IMR-90 (cell line): Measurements from ENCODE around the gene EP300. TPM values are rescaled to one million over a fixed set of nuclear protein-coding genes. Genes with fewer than 3 reads are reported as not detected.

Experiments
- ATAC-seq: fragments of 200-7000 bp; cut with Tn5 transposase; 2 replicates; pipeline ENCODE4 v1.9.1; 2020; ENCODE audit warnings: low read depth, mild to moderate bottlenecking, moderate library complexity
- BruUV-seq: library from RNA; stranded (reverse); fragments of 400-500 nt; replicated peaks from 2 replicates; lab custom pipeline; 2021; lab: Mats Ljungman, UMichigan
- CTCF ChIA-PET: fragments of 300-600 bp; formaldehyde crosslinking; extraction: SDS; loops from one replicate; lab custom pipeline; 2021; ENCODE audit warnings: antibody characterized with exemption; lab: Yijun Ruan, JAX
- POLR2A ChIA-PET: fragments of 300-600 bp; sonication (Branson Sonifier 250); formaldehyde crosslinking; loops from one replicate; lab custom pipeline; 2022; ENCODE audit warnings: antibody characterized with exemption; ENCODE audit not compliant: unreplicated experiment; lab: Charles Lee
- DNase-seq: peaks from one replicate; pipeline ENCODE4 v3.0.0; 2013
- H2AFZ ChIP-seq: replicated peaks from 2 replicates; pipeline ENCODE3; 2013; ENCODE audit warnings: low read length, mild to moderate bottlenecking; ENCODE audit not compliant: poor library complexity
- H2AK5ac ChIP-seq: 2 replicates; pipeline ENCODE4 v1.6.1; 2013; ENCODE audit warnings: low read depth, low read length, inconsistent platforms
- H2AK9ac ChIP-seq: replicated peaks from 2 replicates; pipeline ENCODE3; 2013; ENCODE audit warnings: mild to moderate bottlenecking, low read depth, low read length, moderate library complexity; ENCODE audit not compliant: poor library complexity
- H2BK120ac ChIP-seq: 2 replicates; pipeline ENCODE4 v1.6.1; 2013; ENCODE audit warnings: low read depth, low read length, inconsistent platforms
- H2BK15ac ChIP-seq: 3 replicates; pipeline ENCODE4 v1.6.1; 2013; ENCODE audit warnings: low read depth, low read length, inconsistent platforms
- H2BK20ac ChIP-seq: 2 replicates; pipeline ENCODE4 v1.6.1; 2013; ENCODE audit warnings: low read depth, mild to moderate bottlenecking, inconsistent platforms, low read length, moderate library complexity
- H2BK5ac ChIP-seq: 2 replicates; pipeline ENCODE4 v1.6.1; 2013; ENCODE audit warnings: mild to moderate bottlenecking, low read depth, low read length, inconsistent platforms; ENCODE audit not compliant: poor library complexity, severe bottlenecking
- H3K14ac ChIP-seq: replicated peaks from 2 replicates; pipeline ENCODE4 v1.6.1; 2013; ENCODE audit warnings: low read depth, low read length, inconsistent platforms
- H3K18ac ChIP-seq: 2 replicates; pipeline ENCODE4 v1.6.1; 2013; ENCODE audit warnings: low read depth, low read length, control low read depth
- H3K23ac ChIP-seq: 2 replicates; pipeline ENCODE4 v1.6.1; 2013; ENCODE audit warnings: low read depth, low read length, inconsistent platforms
- H3K27ac ChIP-seq: 2 replicates; pipeline ENCODE4 v1.5.1; 2013; ENCODE audit warnings: mild to moderate bottlenecking, control low read depth, low read length; ENCODE audit not compliant: insufficient read depth
- H3K27me3 ChIP-seq: 2 replicates; pipeline ENCODE4 v1.6.1; 2013; ENCODE audit warnings: low read length; ENCODE audit not compliant: control insufficient read depth, insufficient read depth
- H3K36me3 ChIP-seq: 2 replicates; pipeline ENCODE4 v1.6.1; 2013; ENCODE audit warnings: low read length, mixed read lengths; ENCODE audit not compliant: control insufficient read depth, insufficient read depth
- H3K4ac ChIP-seq: 2 replicates; pipeline ENCODE4 v1.6.1; 2013; ENCODE audit warnings: low read depth, low read length, inconsistent platforms
- H3K4me1 ChIP-seq: 2 replicates; pipeline ENCODE4 v1.6.1; 2013; ENCODE audit warnings: low read length, mixed read lengths; ENCODE audit not compliant: control insufficient read depth, insufficient read depth
- H3K4me2 ChIP-seq: 2 replicates; pipeline ENCODE4 v1.6.1; 2013; ENCODE audit warnings: low read depth, mild to moderate bottlenecking, control low read depth, low read length, moderate library complexity
- H3K4me3 ChIP-seq: 2 replicates; pipeline ENCODE4 v1.5.1; 2013; ENCODE audit warnings: low read depth, mild to moderate bottlenecking, control low read depth, low read length, moderate library complexity; ENCODE audit not compliant: insufficient read depth
- H3K56ac ChIP-seq: 2 replicates; pipeline ENCODE4 v1.6.1; 2013; ENCODE audit warnings: low read length, inconsistent platforms; ENCODE audit not compliant: insufficient read depth; ENCODE audit errors: extremely low read depth
- H3K79me1 ChIP-seq, 2 experiments: 2 replicates each; pipeline ENCODE4 v1.6.1; 2013; ENCODE audit warnings: low read length in 2 of 2, inconsistent platforms in 1 of 2, low read depth in 1 of 2
- H3K9ac ChIP-seq: 2 replicates; pipeline ENCODE4 v1.6.1; 2013; ENCODE audit warnings: low read depth, low read length, control low read depth
- H3K9me1 ChIP-seq: 2 replicates; pipeline ENCODE4 v1.6.1; 2013; ENCODE audit warnings: low read length, inconsistent platforms; ENCODE audit not compliant: insufficient read depth
- H3K9me3 ChIP-seq: 2 replicates; pipeline ENCODE4 v1.6.1; 2013; ENCODE audit warnings: low read length; ENCODE audit not compliant: control insufficient read depth, insufficient read depth
- H4K20me1 ChIP-seq: 2 replicates; pipeline ENCODE4 v1.6.1; 2013; ENCODE audit warnings: low read length, inconsistent platforms; ENCODE audit not compliant: insufficient read depth
- H4K5ac ChIP-seq: 2 replicates; pipeline ENCODE4 v1.6.1; 2013; ENCODE audit warnings: mild to moderate bottlenecking, low read depth, low read length, control low read depth
- H4K8ac ChIP-seq, 2 experiments: 2 replicates each; pipeline ENCODE4 v1.6.1; 2013; ENCODE audit warnings: low read depth in 2 of 2, low read length in 2 of 2, control low read depth in 1 of 2, inconsistent platforms in 1 of 2
- H4K91ac ChIP-seq: 2 replicates; pipeline ENCODE4 v1.6.1; 2013; ENCODE audit warnings: low read depth, low read length, inconsistent platforms; ENCODE audit not compliant: insufficient read depth
- BHLHE40 ChIP-seq: fragments of 150-350 bp; IDR thresholded peaks from 2 replicates; pipeline ENCODE4 v1.6.1; 2016; ENCODE audit warnings: mild to moderate bottlenecking, low read depth, low read length
- CEBPB ChIP-seq: IDR thresholded peaks from 2 replicates; pipeline ENCODE4 v1.6.1; 2012; ENCODE audit warnings: low read depth, low read length, improper control_type of control experiment
- CHD1 ChIP-seq: IDR thresholded peaks from 2 replicates; pipeline ENCODE4 v1.6.1; 2012; ENCODE audit warnings: low read depth, low read length, improper control_type of control experiment
- FOS ChIP-seq: fragments of 150-350 bp; IDR thresholded peaks from 2 replicates; pipeline ENCODE4 v1.6.1; 2016; ENCODE audit warnings: low read depth, low read length
- MAFK ChIP-seq: IDR thresholded peaks from 2 replicates; pipeline ENCODE4 v1.6.1; 2012; ENCODE audit warnings: low read depth, low read length, improper control_type of control experiment
- MAZ ChIP-seq: IDR thresholded peaks from 2 replicates; pipeline ENCODE4 v1.6.1; 2012; ENCODE audit warnings: low read depth, mild to moderate bottlenecking, low read length, improper control_type of control experiment, moderate library complexity, borderline replicate concordance
- MXI1 ChIP-seq: IDR thresholded peaks from 2 replicates; pipeline ENCODE4 v1.6.1; 2012; ENCODE audit warnings: low read depth, mild to moderate bottlenecking, low read length, moderate library complexity, borderline replicate concordance
- NFE2L2 ChIP-seq: fragments of 150-350 bp; IDR thresholded peaks from 2 replicates; pipeline ENCODE4 v1.6.1; 2016; ENCODE audit warnings: low read depth, mild to moderate bottlenecking, low read length
- POLR2A ChIP-seq: IDR thresholded peaks from 2 replicates; pipeline ENCODE4 v1.6.1; 2012; ENCODE audit warnings: mild to moderate bottlenecking, low read depth, low read length
- RAD21 ChIP-seq: IDR thresholded peaks from 2 replicates; pipeline ENCODE4 v1.6.1; 2012; ENCODE audit warnings: low read length, improper control_type of control experiment
- RCOR1 ChIP-seq: IDR thresholded peaks from 2 replicates; pipeline ENCODE4 v1.6.1; 2012; ENCODE audit warnings: mild to moderate bottlenecking, low read length, improper control_type of control experiment; ENCODE audit not compliant: insufficient replicate concordance
- RFX5 ChIP-seq: IDR thresholded peaks from 2 replicates; pipeline ENCODE4 v1.8.0; 2012; ENCODE audit warnings: low read depth, mild to moderate bottlenecking, low read length, moderate library complexity
- SMC3 ChIP-seq: fragments of 150-350 bp; IDR thresholded peaks from 2 replicates; pipeline ENCODE4 v1.6.1; 2016; ENCODE audit warnings: low read depth, mild to moderate bottlenecking, antibody characterized with exemption, low read length, moderate library complexity
- WGBS, 2 experiments: methylation state at CpG; one replicate each; pipeline versions ENCODE4 v1.1.5 to v1.1.7; 2013; ENCODE audit warnings: missing lambda C conversion rate in 2 of 2; ENCODE audit not compliant: insufficient read length in 1 of 2; ENCODE audit errors: extremely low coverage in 2 of 2; 5-methylcytosine and 5-hydroxymethylcytosine counted together
- dilution Hi-C: fragments of 300-500 bp; cut with HindIII; formaldehyde crosslinking; loops from one replicate; pipeline ENCODE4 v1.14.3; 2018; ENCODE audit warnings: low sequenced_read_pairs; ENCODE audit not compliant: unreplicated experiment
- in situ Hi-C: fragments of 300-500 bp; cut with MboI; formaldehyde crosslinking; loops from 3 replicates; pipeline ENCODE4 v1.14.3; 2019; ENCODE audit warnings: low sequenced_read_pairs, inconsistent platforms, mixed read lengths
- intact Hi-C: fragments of 100-400 bp; cut with micrococcal nuclease; formaldehyde crosslinking; loops from 2 replicates; pipeline ENCODE4 v1.10.0; 2022
- polyA plus RNA-seq, 3 experiments: library from polyadenylated mRNA; depleted of rRNA; stranded (reverse); fragments of >200 nt; gene quantifications; 2 replicates each; pipeline ENCODE4 v1.2.3, GENCODE V29; 2012; ENCODE audit warnings: low replicate concordance in 1 of 3
- total RNA-seq: library from RNA; depleted of rRNA; stranded (reverse); fragments of >200 nt; gene quantifications from 2 replicates; pipeline ENCODE4 v1.2.3, GENCODE V29; 2012
- TF ChIP-seq, protein P1 (sequence below): fragments of 150-350 bp; IDR thresholded peaks from 2 replicates; pipeline ENCODE4 v1.6.1; 2017; ENCODE audit warnings: mild to moderate bottlenecking, antibody characterized with exemption, low read length, low read depth
- TF ChIP-seq, protein P2 (sequence below): conservative IDR thresholded peaks from 2 replicates; pipeline ENCODE4 v1.5.1; 2012; ENCODE audit warnings: mild to moderate bottlenecking, low read depth, low read length, improper control_type of control experiment
- TF ChIP-seq, protein P3 (sequence below): fragments of 150-350 bp; IDR thresholded peaks from 2 replicates; pipeline ENCODE4 v1.6.1; 2016; ENCODE audit warnings: low read depth, mild to moderate bottlenecking, low read length, moderate library complexity, borderline replicate concordance

The EP300 gene
- total and polyA plus RNA-seq, 2 of the 4 experiments (the other 2 are of a cell fraction), result 23.3 to 27.4 TPM

DNA sequence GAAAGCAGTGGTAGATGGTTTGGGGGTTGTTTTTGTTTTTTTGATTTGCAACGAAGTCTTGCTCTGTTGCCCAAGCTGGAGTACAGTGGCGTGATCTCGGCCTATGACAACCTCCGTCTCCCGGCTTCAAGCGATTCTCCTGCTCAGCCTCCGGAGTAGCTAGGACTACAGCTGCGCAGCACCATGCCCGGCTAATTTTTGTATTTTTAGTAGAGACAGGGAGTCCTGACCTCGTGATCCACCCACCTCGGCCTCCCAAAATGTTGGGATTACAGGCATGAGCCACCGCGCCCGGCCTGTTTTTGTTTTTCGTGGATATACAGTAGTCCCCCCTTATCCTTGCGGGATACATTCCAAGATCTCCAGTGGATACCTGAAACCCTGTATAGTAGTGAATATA is 6.6 kb downstream of the EP300 start:
- in situ Hi-C loops, result no loop called here
- intact Hi-C loops, result no loop called here
- POLR2A ChIA-PET, result no interaction called here

More for the DNA sequence above, 6.6 kb downstream of the EP300 start:
- Histone ChIP-seq H2BK5ac (no peak overlapping the region), H4K8ac (no peak overlapping the region), H3K79me1 (peaks cover 0 to 55% of the 10 kb centered on the region in 2 experiments), H3K27ac (no peak overlapping the region), H3K14ac (no peak overlapping the region), H3K4me2 (no peak overlapping the region), H3K4me3 (no peak overlapping the region), H3K9me1 (peaks cover 5% of the 10 kb centered on the region), H2AFZ (no peak overlapping the region), H3K4me1 (peaks cover 6% of the 10 kb centered on the region), H2BK15ac (no peak overlapping the region), H3K9me3 (no peaks in the 10 kb centered on the region), H3K4ac (no peak overlapping the region), H3K27me3 (no peaks in the 10 kb centered on the region), H3K56ac (no peak overlapping the region), H2BK120ac (no peak overlapping the region), H4K20me1 (peaks cover 99% of the 10 kb centered on the region), H3K23ac (no peak overlapping the region), H3K18ac (no peak overlapping the region), H4K5ac (no peak overlapping the region), H4K91ac (no peak overlapping the region), H2BK20ac (no peak overlapping the region), H2AK9ac (no peak overlapping the region), H3K9ac (no peak overlapping the region), H3K36me3 (peaks cover 7% of the 10 kb centered on the region), H2AK5ac (no peak overlapping the region)
- BruUV-seq, result no TSS peak
- no peak for DNase-seq
- CTCF ChIA-PET, result no interaction called here
- dilution Hi-C loops, result no loop called here
- no peak for ATAC-seq
- TF ChIP-seq CHD1, result no peak
- no peak for TF ChIP-seq MXI1
- TF ChIP-seq RAD21, result no peak
- TF ChIP-seq, protein P1, sequence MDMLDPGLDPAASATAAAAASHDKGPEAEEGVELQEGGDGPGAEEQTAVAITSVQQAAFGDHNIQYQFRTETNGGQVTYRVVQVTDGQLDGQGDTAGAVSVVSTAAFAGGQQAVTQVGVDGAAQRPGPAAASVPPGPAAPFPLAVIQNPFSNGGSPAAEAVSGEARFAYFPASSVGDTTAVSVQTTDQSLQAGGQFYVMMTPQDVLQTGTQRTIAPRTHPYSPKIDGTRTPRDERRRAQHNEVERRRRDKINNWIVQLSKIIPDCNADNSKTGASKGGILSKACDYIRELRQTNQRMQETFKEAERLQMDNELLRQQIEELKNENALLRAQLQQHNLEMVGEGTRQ, result no peak
- no peak for TF ChIP-seq SMC3
- TF ChIP-seq CEBPB, result no peak
- no peak for TF ChIP-seq NFE2L2
- TF ChIP-seq MAZ, result no peak
- TF ChIP-seq, protein P2, sequence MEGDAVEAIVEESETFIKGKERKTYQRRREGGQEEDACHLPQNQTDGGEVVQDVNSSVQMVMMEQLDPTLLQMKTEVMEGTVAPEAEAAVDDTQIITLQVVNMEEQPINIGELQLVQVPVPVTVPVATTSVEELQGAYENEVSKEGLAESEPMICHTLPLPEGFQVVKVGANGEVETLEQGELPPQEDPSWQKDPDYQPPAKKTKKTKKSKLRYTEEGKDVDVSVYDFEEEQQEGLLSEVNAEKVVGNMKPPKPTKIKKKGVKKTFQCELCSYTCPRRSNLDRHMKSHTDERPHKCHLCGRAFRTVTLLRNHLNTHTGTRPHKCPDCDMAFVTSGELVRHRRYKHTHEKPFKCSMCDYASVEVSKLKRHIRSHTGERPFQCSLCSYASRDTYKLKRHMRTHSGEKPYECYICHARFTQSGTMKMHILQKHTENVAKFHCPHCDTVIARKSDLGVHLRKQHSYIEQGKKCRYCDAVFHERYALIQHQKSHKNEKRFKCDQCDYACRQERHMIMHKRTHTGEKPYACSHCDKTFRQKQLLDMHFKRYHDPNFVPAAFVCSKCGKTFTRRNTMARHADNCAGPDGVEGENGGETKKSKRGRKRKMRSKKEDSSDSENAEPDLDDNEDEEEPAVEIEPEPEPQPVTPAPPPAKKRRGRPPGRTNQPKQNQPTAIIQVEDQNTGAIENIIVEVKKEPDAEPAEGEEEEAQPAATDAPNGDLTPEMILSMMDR, result no peak
- TF ChIP-seq FOS, result no peak
- no peak for TF ChIP-seq RFX5
- no peak for TF ChIP-seq POLR2A
- no peak for TF ChIP-seq RCOR1
- TF ChIP-seq BHLHE40, result no peak
- TF ChIP-seq, protein P3, sequence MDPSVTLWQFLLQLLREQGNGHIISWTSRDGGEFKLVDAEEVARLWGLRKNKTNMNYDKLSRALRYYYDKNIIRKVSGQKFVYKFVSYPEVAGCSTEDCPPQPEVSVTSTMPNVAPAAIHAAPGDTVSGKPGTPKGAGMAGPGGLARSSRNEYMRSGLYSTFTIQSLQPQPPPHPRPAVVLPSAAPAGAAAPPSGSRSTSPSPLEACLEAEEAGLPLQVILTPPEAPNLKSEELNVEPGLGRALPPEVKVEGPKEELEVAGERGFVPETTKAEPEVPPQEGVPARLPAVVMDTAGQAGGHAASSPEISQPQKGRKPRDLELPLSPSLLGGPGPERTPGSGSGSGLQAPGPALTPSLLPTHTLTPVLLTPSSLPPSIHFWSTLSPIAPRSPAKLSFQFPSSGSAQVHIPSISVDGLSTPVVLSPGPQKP, result no peak
- TF ChIP-seq MAFK, result no peak
- WGBS, 2 experiments, result no CpG with 5 or more reads among the region's 16 CpGs
